HFFc6 (cell line): Measurements from ENCODE around the gene BAZ2B. TPM values are rescaled to one million over a fixed set of nuclear protein-coding genes. Genes with fewer than 3 reads are reported as not detected.

ENCODE experiments used
- DNase-seq: peaks from one replicate; pipeline ENCODE4 v3.0.0-alpha.2; 2018
- H3K27ac Mint-ChIP-seq: 2 replicates; pipeline ENCODE4 v1.8.0; 2020; ENCODE audit warnings: mild to moderate bottlenecking, mixed read lengths
- H3K27me3 Mint-ChIP-seq: 2 replicates; pipeline ENCODE4 v1.8.0; 2021; ENCODE audit warnings: mild to moderate bottlenecking, moderate library complexity, mixed read lengths; ENCODE audit not compliant: insufficient read depth
- H3K36me3 Mint-ChIP-seq: 2 replicates; pipeline ENCODE4 v1.8.0; 2021; ENCODE audit warnings: low read depth, mixed read lengths
- H3K4me1 Mint-ChIP-seq: 2 replicates; pipeline ENCODE4 v1.8.0; 2020; ENCODE audit warnings: low read depth, mixed read lengths
- H3K4me3 Mint-ChIP-seq: 2 replicates; pipeline ENCODE4 v1.8.0; 2020; ENCODE audit warnings: mild to moderate bottlenecking, moderate library complexity, mixed read lengths
- H3K9me3 Mint-ChIP-seq: 2 replicates; pipeline ENCODE4 v1.8.0; 2020; ENCODE audit warnings: mild to moderate bottlenecking, mixed read lengths
- total RNA-seq, 6 experiments: library from RNA; stranded (reverse); fragmentation: NEBNext Ultra II Directional; extraction: Animal tissue kit (Norgen Biotek cat#: 25700); gene quantifications; 2 replicates in 1 of 6; 3 replicates in 5 of 6; pipeline ENCODE4 v1.2.3, GENCODE V29; 2021
- TF ChIP-seq, protein P1 (sequence below): fragments of 200-600 bp; sonication (generic); IDR thresholded peaks from 2 replicates; pipeline ENCODE4 v1.5.0; 2021; ENCODE audit warnings: antibody characterized with exemption, mild to moderate bottlenecking

The BAZ2B gene
- total RNA-seq, 6 experiments from 2014 or later = 18.6 to 23.7 (median 19.2) TPM

- Mint-ChIP-seq H3K36me3 (peaks cover 12% of the 10 kb centered on the region), H3K27ac (no peak overlapping the region), H3K4me3 (no peak overlapping the region), H3K4me1 (peaks cover 6% of the 10 kb centered on the region; the same call in 1 of the 2 replicates), H3K27me3 (no peaks in the 10 kb centered on the region), H3K9me3 (no peaks in the 10 kb centered on the region)
- DNase-seq = no peak
- TF ChIP-seq, protein P1, sequence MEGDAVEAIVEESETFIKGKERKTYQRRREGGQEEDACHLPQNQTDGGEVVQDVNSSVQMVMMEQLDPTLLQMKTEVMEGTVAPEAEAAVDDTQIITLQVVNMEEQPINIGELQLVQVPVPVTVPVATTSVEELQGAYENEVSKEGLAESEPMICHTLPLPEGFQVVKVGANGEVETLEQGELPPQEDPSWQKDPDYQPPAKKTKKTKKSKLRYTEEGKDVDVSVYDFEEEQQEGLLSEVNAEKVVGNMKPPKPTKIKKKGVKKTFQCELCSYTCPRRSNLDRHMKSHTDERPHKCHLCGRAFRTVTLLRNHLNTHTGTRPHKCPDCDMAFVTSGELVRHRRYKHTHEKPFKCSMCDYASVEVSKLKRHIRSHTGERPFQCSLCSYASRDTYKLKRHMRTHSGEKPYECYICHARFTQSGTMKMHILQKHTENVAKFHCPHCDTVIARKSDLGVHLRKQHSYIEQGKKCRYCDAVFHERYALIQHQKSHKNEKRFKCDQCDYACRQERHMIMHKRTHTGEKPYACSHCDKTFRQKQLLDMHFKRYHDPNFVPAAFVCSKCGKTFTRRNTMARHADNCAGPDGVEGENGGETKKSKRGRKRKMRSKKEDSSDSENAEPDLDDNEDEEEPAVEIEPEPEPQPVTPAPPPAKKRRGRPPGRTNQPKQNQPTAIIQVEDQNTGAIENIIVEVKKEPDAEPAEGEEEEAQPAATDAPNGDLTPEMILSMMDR = no peak
Measured at GRCh38 chr2:159438284-159438683, 178.1 kb downstream of the BAZ2B start.

- H3K27ac Mint-ChIP-seq = no peak overlapping the region
- no peaks in the 10 kb centered on the region for H3K27me3 Mint-ChIP-seq
- TF ChIP-seq, protein P1 = no peak
- no peaks in the 10 kb centered on the region; the same call in 1 of the 2 replicates for H3K4me1 Mint-ChIP-seq
- DNase-seq = no peak
- no peak overlapping the region for H3K4me3 Mint-ChIP-seq
- H3K36me3 Mint-ChIP-seq = peaks cover 16% of the 10 kb centered on the region; the same call in 1 of the 2 replicates
- no peaks in the 10 kb centered on the region for H3K9me3 Mint-ChIP-seq
Measured at GRCh38 chr2:159432610-159433009, 183.7 kb downstream of the BAZ2B start.

- TF ChIP-seq, protein P1 = no peak
- Mint-ChIP-seq H3K27me3 (no peaks in the 10 kb centered on the region), H3K9me3 (no peaks in the 10 kb centered on the region), H3K4me3 (no peak overlapping the region), H3K4me1 (no peaks in the 10 kb centered on the region; the same call in 1 of the 2 replicates), H3K27ac (no peak overlapping the region), H3K36me3 (peaks cover 32% of the 10 kb centered on the region)
- no peak for DNase-seq
Measured at GRCh38 chr2:159427048-159427447, 189.3 kb downstream of the BAZ2B start.

- H3K4me3 Mint-ChIP-seq = no peak overlapping the region
- peaks cover 21% of the 10 kb centered on the region for H3K36me3 Mint-ChIP-seq
- H3K4me1 Mint-ChIP-seq = no peaks in the 10 kb centered on the region
- TF ChIP-seq, protein P1 = no peak
- DNase-seq = no peak
- no peaks in the 10 kb centered on the region for H3K27me3 Mint-ChIP-seq
- no peak overlapping the region for H3K27ac Mint-ChIP-seq
- H3K9me3 Mint-ChIP-seq = no peaks in the 10 kb centered on the region
Measured at GRCh38 chr2:159419403-159419802, 196.9 kb downstream of the BAZ2B start.

GRCh38 chr2:159411460-159411859, 204.9 kb downstream of the BAZ2B start:
- no peak for DNase-seq
- no peaks in the 10 kb centered on the region for H3K27me3 Mint-ChIP-seq
- TF ChIP-seq, protein P1 = no peak
- no peak overlapping the region for H3K27ac Mint-ChIP-seq
- no peak overlapping the region for H3K4me3 Mint-ChIP-seq
- H3K36me3 Mint-ChIP-seq = no peaks in the 10 kb centered on the region; the same call in 1 of the 2 replicates
- H3K4me1 Mint-ChIP-seq = no peaks in the 10 kb centered on the region
- no peaks in the 10 kb centered on the region for H3K9me3 Mint-ChIP-seq

DNA sequence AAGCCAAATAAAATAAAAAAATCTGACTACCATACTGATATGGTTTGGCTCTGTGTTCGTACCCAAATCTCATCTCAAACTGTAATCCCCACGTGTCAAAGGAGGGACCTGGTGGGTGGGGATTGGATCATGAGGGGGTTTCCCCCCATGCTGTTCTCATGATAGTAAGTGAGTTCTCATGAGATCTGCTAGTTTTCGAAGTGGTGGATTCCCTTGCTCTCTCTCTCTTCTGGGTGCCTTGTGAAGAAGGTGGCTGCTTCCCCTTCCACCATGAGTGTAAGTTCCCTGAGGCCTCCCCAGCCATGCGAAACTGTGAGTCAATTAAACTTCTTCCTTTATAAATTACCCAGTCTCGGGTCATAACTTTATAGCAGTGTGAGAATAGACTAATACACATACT, 206.1 kb downstream of the BAZ2B start:
- H3K9me3 Mint-ChIP-seq = no peaks in the 10 kb centered on the region
- H3K36me3 Mint-ChIP-seq = peaks cover 5% of the 10 kb centered on the region
- H3K27me3 Mint-ChIP-seq = no peaks in the 10 kb centered on the region
- H3K4me1 Mint-ChIP-seq = no peaks in the 10 kb centered on the region
- no peak overlapping the region for H3K4me3 Mint-ChIP-seq
- H3K27ac Mint-ChIP-seq = no peak overlapping the region
- TF ChIP-seq, protein P1 = no peak
- DNase-seq = no peak
